ENCODE data around the gene CFAP99. TPM values are rescaled to one million over a fixed set of nuclear protein-coding genes. Genes with fewer than 3 reads are reported as not detected.

The CFAP99 gene
- total and polyA plus RNA-seq, 2 experiments from 2014 or later, result not detected

GRCh38 chr4:2411786-2412510 lies 6.8 kb upstream of the CFAP99 start:
- Histone ChIP-seq H3K4me3 (peak overlapping the region; percentile 48; the same call in 1 of the 2 replicates), H3K4me1 (ENCODE audit: insufficient read depth) (peaks cover 39% of the 10 kb centered on the region), H2AFZ (no peak overlapping the region), H3K36me3 (ENCODE audit: insufficient read depth) (no peaks in the 10 kb centered on the region), H3K79me2 (replicated peaks; ENCODE audit: insufficient read depth) (no peaks in the 10 kb centered on the region), H3K9me2 (ENCODE audit: insufficient read depth) (no peaks in the 10 kb centered on the region), H3F3A (replicated peaks; ENCODE audit: low read depth) (peaks cover 22% of the 10 kb centered on the region), H3K27me3 (ENCODE audit: insufficient read depth) (peaks cover 36% of the 10 kb centered on the region), H3K4me2 (peak overlapping the region; percentile 80), H4K20me1 (replicated peaks; ENCODE audit: insufficient read depth) (peaks cover 6% of the 10 kb centered on the region; the same call in 1 of the 2 replicates), H3K27ac (ENCODE audit: low read depth) (peak overlapping the region; percentile 91; the same call in 1 of the 2 replicates)
- Mint-ChIP-seq H3K27ac (peak overlapping the region; percentile 37; the same call in 1 of the 2 replicates), H3K27me3 (ENCODE audit: insufficient read depth, low read depth, poor library complexity) (peaks cover 48% of the 10 kb centered on the region), H3K9me3 (no peaks in the 10 kb centered on the region), H3K4me1 (peaks cover 52% of the 10 kb centered on the region), H3K36me3 (ENCODE audit: low read depth) (no peaks in the 10 kb centered on the region; the same call in 1 of the 3 replicates), H3K4me3 (peak overlapping the region; percentile 64)
- ATAC-seq (no peak), DNase-seq (ENCODE audit: low spot score) (no peak)
- TF ChIP-seq ETS1 (IDR thresholded peaks at IDR 0.05) (no peak), ZNF331 (CRISPR knock-in tag; IDR thresholded peaks at IDR 0.05; ENCODE audit: low read depth) (no peak), STAT1 (IDR thresholded peaks at IDR 0.05; ENCODE audit: unreplicated experiment) (no peak), ZNF114 (CRISPR knock-in tag; IDR thresholded peaks at IDR 0.05) (no peak), NANOG (IDR thresholded peaks at IDR 0.05; ENCODE audit: borderline replicate concordance) (no peak), EZH2 (IDR thresholded peaks at IDR 0.05; ENCODE audit: low read depth, unreplicated experiment) (no peak), JUNB (IDR thresholded peaks at IDR 0.05; ENCODE audit: unreplicated experiment) (no peak), REST (IDR thresholded peaks at IDR 0.05; ENCODE audit: unreplicated experiment) (no peak), ZNF462 (CRISPR knock-in tag; IDR thresholded peaks at IDR 0.05) (no peak), CTCF (conservative IDR thresholded peaks at IDR 0.05; ENCODE audit: low read depth in 2 of 2) (no peak), CREB1 (CRISPR knock-in tag; IDR thresholded peaks at IDR 0.05; ENCODE audit: low read depth) (no peak)

Measured in GM23338 (cell line).